ENCODE data around the gene OR51D1. TPM values are rescaled to one million over a fixed set of nuclear protein-coding genes. Genes with fewer than 3 reads are reported as not detected.

OR51D1 gene
- not detected for total RNA-seq

GRCh38 chr11:4636962-4637661 lies at the start of gene OR51D1:
Gene OR51D1 (plus strand): TSS chr11:4637477. CDS start chr11:4639791, 2,314 bp downstream.
- CTCF ChIA-PET = interaction anchor here (0.7 to 2.8 kb wide), 33 partner anchors 8 to 1173 kb away, joined by 3 to 51 read pairs (median 4); partner anchors contain the start of genes MMP26 and TRIM68
- intact Hi-C loops (cut with micrococcal nuclease) = loop anchor here (5.0 kb wide), 1 partner anchor 365 kb away; no protein-coding TSS in a partner anchor

GRCh38 chr11:4589017-4589416 lies 48.3 kb upstream of the OR51D1 start:
- H3K4me3 Mint-ChIP-seq = no peak overlapping the region
- no peaks in the 10 kb centered on the region for H3K4me1 Mint-ChIP-seq (ENCODE audit: low read depth)
- H3K27me3 Mint-ChIP-seq = peaks cover 12% of the 10 kb centered on the region
- CTCF ChIA-PET = no interaction called here
- no peaks in the 10 kb centered on the region for H3K36me3 Mint-ChIP-seq (ENCODE audit: low read depth)
- H3K9me3 Mint-ChIP-seq = no peaks in the 10 kb centered on the region
- DNase-seq (no peak), ATAC-seq (no peak)
- TF ChIP-seq, protein P1, sequence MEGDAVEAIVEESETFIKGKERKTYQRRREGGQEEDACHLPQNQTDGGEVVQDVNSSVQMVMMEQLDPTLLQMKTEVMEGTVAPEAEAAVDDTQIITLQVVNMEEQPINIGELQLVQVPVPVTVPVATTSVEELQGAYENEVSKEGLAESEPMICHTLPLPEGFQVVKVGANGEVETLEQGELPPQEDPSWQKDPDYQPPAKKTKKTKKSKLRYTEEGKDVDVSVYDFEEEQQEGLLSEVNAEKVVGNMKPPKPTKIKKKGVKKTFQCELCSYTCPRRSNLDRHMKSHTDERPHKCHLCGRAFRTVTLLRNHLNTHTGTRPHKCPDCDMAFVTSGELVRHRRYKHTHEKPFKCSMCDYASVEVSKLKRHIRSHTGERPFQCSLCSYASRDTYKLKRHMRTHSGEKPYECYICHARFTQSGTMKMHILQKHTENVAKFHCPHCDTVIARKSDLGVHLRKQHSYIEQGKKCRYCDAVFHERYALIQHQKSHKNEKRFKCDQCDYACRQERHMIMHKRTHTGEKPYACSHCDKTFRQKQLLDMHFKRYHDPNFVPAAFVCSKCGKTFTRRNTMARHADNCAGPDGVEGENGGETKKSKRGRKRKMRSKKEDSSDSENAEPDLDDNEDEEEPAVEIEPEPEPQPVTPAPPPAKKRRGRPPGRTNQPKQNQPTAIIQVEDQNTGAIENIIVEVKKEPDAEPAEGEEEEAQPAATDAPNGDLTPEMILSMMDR (IDR thresholded peaks at IDR 0.05) = no peak
- no peak overlapping the region for H3K27ac Mint-ChIP-seq
- POLR2A ChIA-PET = no interaction called here
- intact Hi-C loops (cut with micrococcal nuclease) = no loop called here

More at GRCh38 chr11:4636962-4637661, at the start of gene OR51D1:
- Mint-ChIP-seq H3K27me3 (peaks cover 5% of the 10 kb centered on the region), H3K27ac (no peak within 1 kb of the TSS), H3K4me1 (ENCODE audit: low read depth) (no peaks in the 10 kb centered on the region), H3K4me3 (no peak within 1 kb of the TSS), H3K9me3 (no peaks in the 10 kb centered on the region), H3K36me3 (ENCODE audit: low read depth) (no peaks in the 10 kb centered on the region)
- TF ChIP-seq, protein P1 (IDR thresholded peaks at IDR 0.05) = peak; percentile 90
- DNase-seq (peak; percentile 76), ATAC-seq (peak; percentile 95)
- POLR2A ChIA-PET = no interaction called here

- H3K9me3 Mint-ChIP-seq = no peaks in the 10 kb centered on the region
- H3K4me1 Mint-ChIP-seq (ENCODE audit: low read depth) = no peaks in the 10 kb centered on the region
- peaks cover under 1% of the 10 kb centered on the region for H3K27me3 Mint-ChIP-seq
- H3K36me3 Mint-ChIP-seq (ENCODE audit: low read depth) = peaks cover 5% of the 10 kb centered on the region
- intact Hi-C loops (cut with micrococcal nuclease) = no loop called here
- no peak within 1 kb of the TSS for H3K27ac Mint-ChIP-seq
- CTCF ChIA-PET = no interaction called here
- POLR2A ChIA-PET = no interaction called here
- TF ChIP-seq, protein P1 (IDR thresholded peaks at IDR 0.05) = no peak
- no peak for ATAC-seq
- H3K4me3 Mint-ChIP-seq = no peak within 1 kb of the TSS
- DNase-seq = no peak
These were observed 43.5 kb upstream of the OR51D1 start, which contains the start of gene OR52I1 for GRCh38 chr11:4593739-4594138. Gene OR52I1 (plus strand): TSS chr11:4594039. CDS start chr11:4594039, 0 bp downstream.

- H3K9me3 Mint-ChIP-seq = peaks cover 2% of the 10 kb centered on the region
- H3K36me3 Mint-ChIP-seq (ENCODE audit: low read depth) = peaks cover 7% of the 10 kb centered on the region
- POLR2A ChIA-PET = interaction anchor here (0.6 kb wide), 1 partner anchor 119 kb away, joined by 3 read pairs; no protein-coding TSS in a partner anchor
- no peak for DNase-seq
- CTCF ChIA-PET = interaction anchor here (2.5 kb wide), 1 partner anchor 418 kb away, joined by 7 read pairs; no protein-coding TSS in a partner anchor
- no peak overlapping the region for H3K4me3 Mint-ChIP-seq
- H3K27me3 Mint-ChIP-seq = no peaks in the 10 kb centered on the region
- H3K27ac Mint-ChIP-seq = no peak overlapping the region
- TF ChIP-seq, protein P1 (IDR thresholded peaks at IDR 0.05) = no peak
- H3K4me1 Mint-ChIP-seq (ENCODE audit: low read depth) = peaks cover 32% of the 10 kb centered on the region
- intact Hi-C loops (cut with micrococcal nuclease) = no loop called here
- no peak for ATAC-seq
These were observed 32.2 kb upstream of the OR51D1 start for GRCh38 chr11:4605057-4605456.
